WTC11 (cell line): Measurements from ENCODE around the gene CNNM3.

Experiments used
- FOXP4 ChIP-seq: sonication (generic); formaldehyde crosslinking; IDR thresholded peaks from 2 replicates; pipeline ENCODE4 v1.8.0; 2022; ENCODE audit warnings: mild to moderate bottlenecking, missing genetic modification reagents
- NFYB ChIP-seq: sonication (generic); formaldehyde crosslinking; conservative IDR thresholded peaks from 2 replicates; pipeline ENCODE4 v1.8.0; 2022; ENCODE audit warnings: low read depth, missing genetic modification reagents
- TEAD1 ChIP-seq: sonication (generic); formaldehyde crosslinking; IDR thresholded peaks from 2 replicates; pipeline ENCODE4 v1.8.0; 2022; ENCODE audit warnings: mild to moderate bottlenecking, missing genetic modification reagents
- ZNF317 ChIP-seq: sonication (generic); formaldehyde crosslinking; IDR thresholded peaks from 2 replicates; pipeline ENCODE4 v1.8.1; 2023; ENCODE audit warnings: low read depth, mild to moderate bottlenecking, moderate library complexity, missing genetic modification reagents, borderline replicate concordance
- TF ChIP-seq, protein P1 (sequence below): fragments of 200-600 bp; IDR thresholded peaks from 2 replicates; pipeline ENCODE4 v1.8.0; 2022; ENCODE audit warnings: antibody characterized with exemption
- TF ChIP-seq, protein P2 (sequence below): sonication (generic); formaldehyde crosslinking; conservative IDR thresholded peaks from 2 replicates; pipeline ENCODE4 v1.8.1; 2022; ENCODE audit warnings: mild to moderate bottlenecking, missing genetic modification reagents

GRCh38 chr2:96832408-96832753 is 16.3 kb downstream of the CNNM3 start:
- no peak for TF ChIP-seq FOXP4 (CRISPR knock-in tag)
- no peak for TF ChIP-seq TEAD1 (CRISPR knock-in tag)
- TF ChIP-seq, protein P1, sequence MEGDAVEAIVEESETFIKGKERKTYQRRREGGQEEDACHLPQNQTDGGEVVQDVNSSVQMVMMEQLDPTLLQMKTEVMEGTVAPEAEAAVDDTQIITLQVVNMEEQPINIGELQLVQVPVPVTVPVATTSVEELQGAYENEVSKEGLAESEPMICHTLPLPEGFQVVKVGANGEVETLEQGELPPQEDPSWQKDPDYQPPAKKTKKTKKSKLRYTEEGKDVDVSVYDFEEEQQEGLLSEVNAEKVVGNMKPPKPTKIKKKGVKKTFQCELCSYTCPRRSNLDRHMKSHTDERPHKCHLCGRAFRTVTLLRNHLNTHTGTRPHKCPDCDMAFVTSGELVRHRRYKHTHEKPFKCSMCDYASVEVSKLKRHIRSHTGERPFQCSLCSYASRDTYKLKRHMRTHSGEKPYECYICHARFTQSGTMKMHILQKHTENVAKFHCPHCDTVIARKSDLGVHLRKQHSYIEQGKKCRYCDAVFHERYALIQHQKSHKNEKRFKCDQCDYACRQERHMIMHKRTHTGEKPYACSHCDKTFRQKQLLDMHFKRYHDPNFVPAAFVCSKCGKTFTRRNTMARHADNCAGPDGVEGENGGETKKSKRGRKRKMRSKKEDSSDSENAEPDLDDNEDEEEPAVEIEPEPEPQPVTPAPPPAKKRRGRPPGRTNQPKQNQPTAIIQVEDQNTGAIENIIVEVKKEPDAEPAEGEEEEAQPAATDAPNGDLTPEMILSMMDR, result no peak
- TF ChIP-seq, protein P2, sequence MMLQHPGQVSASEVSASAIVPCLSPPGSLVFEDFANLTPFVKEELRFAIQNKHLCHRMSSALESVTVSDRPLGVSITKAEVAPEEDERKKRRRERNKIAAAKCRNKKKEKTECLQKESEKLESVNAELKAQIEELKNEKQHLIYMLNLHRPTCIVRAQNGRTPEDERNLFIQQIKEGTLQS (CRISPR knock-in tag), result no peak
- no peak for TF ChIP-seq ZNF317 (CRISPR knock-in tag)
- TF ChIP-seq NFYB, result no peak
